ENCODE results near the gene DCBLD2. TPM values are rescaled to one million over a fixed set of nuclear protein-coding genes. Genes with fewer than 3 reads are reported as not detected.
"Not testable (repeated sequence)": the region's sequence is repeated elsewhere in the genome, so short reads cannot be mapped to it uniquely, and the experiment has no call there.

The DCBLD2 gene
- total RNA-seq, 1 experiment from 2014 or later, result 70.2 TPM

DNA sequence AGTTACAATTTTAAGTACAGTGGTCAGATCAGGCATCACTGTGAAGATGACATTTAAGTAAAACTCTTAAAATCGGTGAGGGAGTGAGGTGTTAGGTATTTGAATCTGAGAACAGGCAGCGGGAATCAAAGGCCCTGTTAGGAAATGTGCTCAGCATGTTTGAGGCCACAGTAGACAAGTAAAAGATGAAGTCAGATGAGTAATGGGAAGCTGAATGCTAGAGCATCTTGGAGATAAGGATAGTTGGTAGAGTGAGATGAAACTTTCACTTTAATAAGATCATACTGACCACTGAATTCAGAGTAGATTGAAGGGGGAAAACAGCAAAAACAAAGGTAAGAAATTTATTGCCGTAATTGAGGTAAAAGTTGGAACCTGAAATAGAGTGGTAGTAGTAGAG lies 61.6 kb downstream of the DCBLD2 start:
- H3K36me3 ChIP-seq, result peaks cover 24% of the 10 kb centered on the region
- no peaks in the 10 kb centered on the region for H3K9me3 ChIP-seq (replicated peaks)
- no peak for DNase-seq (ENCODE audit: low read depth in 1 of 2, low spot score in 2 of 2)
- H3K4me1 ChIP-seq (replicated peaks), result peaks cover 28% of the 10 kb centered on the region
- peak overlapping the region; percentile 13; the same call in 1 of the 2 replicates for H3K27ac ChIP-seq
- no peaks in the 10 kb centered on the region for H3K27me3 ChIP-seq (replicated peaks)
- no peak overlapping the region for H3K4me3 ChIP-seq

- Histone ChIP-seq H3K36me3 (peaks cover 34% of the 10 kb centered on the region), H3K4me1 (replicated peaks) (peaks cover 11% of the 10 kb centered on the region)
- H3K27me3 ChIP-seq (replicated peaks); H3K27ac ChIP-seq; H3K4me3 ChIP-seq; DNase-seq (ENCODE audit: low read depth in 1 of 2, low spot score in 2 of 2); H3K9me3 ChIP-seq (replicated peaks): not testable (repeated sequence)
Observed at GRCh38 chr3:98831060-98831459, 70.4 kb downstream of the DCBLD2 start.

GRCh38 chr3:98829246-98829832 lies 72.2 kb downstream of the DCBLD2 start:
- peaks cover 11% of the 10 kb centered on the region for H3K4me1 ChIP-seq (replicated peaks)
- no peaks in the 10 kb centered on the region for H3K27me3 ChIP-seq (replicated peaks)
- peaks cover 43% of the 10 kb centered on the region for H3K36me3 ChIP-seq
- DNase-seq (ENCODE audit: low read depth in 1 of 2, low spot score in 2 of 2), result no peak
- H3K4me3 ChIP-seq, result no peak overlapping the region
- peaks cover 9% of the 10 kb centered on the region; the same call in 1 of the 2 replicates for H3K9me3 ChIP-seq (replicated peaks)
- H3K27ac ChIP-seq, result no peak overlapping the region

GRCh38 chr3:98827221-98827920 lies 74.1 kb downstream of the DCBLD2 start:
- H3K27ac ChIP-seq, result no peak overlapping the region
- 0 out of 2 replicates have a peak, but pooled peaks cover 3% of the 10 kb centered on the region for H3K9me3 ChIP-seq (replicated peaks)
- DNase-seq (ENCODE audit: low read depth in 1 of 2, low spot score in 2 of 2), result no peak

DNA sequence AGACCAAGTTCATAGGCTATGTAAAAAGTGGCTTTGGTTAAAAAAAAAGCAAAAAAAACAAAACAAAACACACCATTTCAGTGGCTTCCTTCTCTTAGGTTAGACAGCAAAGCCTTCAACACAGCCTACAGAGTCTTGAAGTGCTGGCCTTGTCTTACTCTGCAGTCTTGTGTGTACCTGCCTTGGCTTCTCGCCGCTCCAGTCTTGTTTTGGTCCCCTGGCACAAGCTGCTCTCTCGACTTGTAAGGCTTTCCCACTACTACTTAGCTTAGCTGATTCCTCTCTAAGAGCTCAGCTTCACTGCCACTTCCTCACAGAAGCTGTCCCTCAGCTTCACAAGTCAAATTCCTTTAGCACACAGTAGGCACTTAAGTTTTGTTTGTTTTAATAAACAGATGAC lies 75.4 kb downstream of the DCBLD2 start:
- no peaks in the 10 kb centered on the region for H3K27me3 ChIP-seq (replicated peaks)
- no peak for DNase-seq (ENCODE audit: low read depth in 1 of 2, low spot score in 2 of 2)

More at GRCh38 chr3:98827221-98827920, 74.1 kb downstream of the DCBLD2 start:
- Histone ChIP-seq H3K27me3 (replicated peaks) (no peaks in the 10 kb centered on the region), H3K4me3 (no peak overlapping the region), H3K36me3 (peaks cover 42% of the 10 kb centered on the region), H3K4me1 (replicated peaks) (peaks cover 9% of the 10 kb centered on the region)

DNA sequence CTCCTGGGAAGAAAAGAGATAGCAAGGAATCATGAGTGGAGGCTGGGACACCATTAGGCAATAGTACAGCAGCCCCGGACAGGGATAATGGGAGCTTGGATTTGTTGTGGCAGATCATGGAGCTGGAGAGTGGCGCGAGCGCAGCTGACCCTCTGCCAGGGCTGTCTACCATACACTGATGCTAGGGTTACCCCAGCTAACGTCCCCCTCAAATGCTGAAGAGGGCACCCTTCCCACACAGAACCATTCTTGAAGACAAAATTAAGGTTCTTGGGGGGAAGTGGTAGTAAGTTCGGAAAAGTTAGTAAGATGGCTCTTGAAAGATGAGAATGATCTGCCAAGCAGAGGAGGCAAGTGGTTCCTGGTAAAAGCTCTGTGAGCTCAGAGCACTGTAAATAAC lies 77.2 kb downstream of the DCBLD2 start:
- Histone ChIP-seq H3K4me3 (no peak overlapping the region), H3K27ac (no peak overlapping the region), H3K9me3 (replicated peaks) (no peaks in the 10 kb centered on the region), H3K27me3 (replicated peaks) (no peaks in the 10 kb centered on the region), H3K4me1 (replicated peaks) (no peaks in the 10 kb centered on the region), H3K36me3 (peaks cover 31% of the 10 kb centered on the region)
- DNase-seq (ENCODE audit: low read depth in 1 of 2, low spot score in 2 of 2), result peak in 1 of 2 experiments; percentile 22

More for the DNA sequence above, 75.4 kb downstream of the DCBLD2 start:
- Histone ChIP-seq H3K9me3 (replicated peaks) (0 out of 2 replicates have a peak, but pooled peaks cover 3% of the 10 kb centered on the region), H3K4me1 (replicated peaks) (no peaks in the 10 kb centered on the region), H3K36me3 (peaks cover 41% of the 10 kb centered on the region), H3K27ac (no peak overlapping the region), H3K4me3 (no peak overlapping the region)

DNA sequence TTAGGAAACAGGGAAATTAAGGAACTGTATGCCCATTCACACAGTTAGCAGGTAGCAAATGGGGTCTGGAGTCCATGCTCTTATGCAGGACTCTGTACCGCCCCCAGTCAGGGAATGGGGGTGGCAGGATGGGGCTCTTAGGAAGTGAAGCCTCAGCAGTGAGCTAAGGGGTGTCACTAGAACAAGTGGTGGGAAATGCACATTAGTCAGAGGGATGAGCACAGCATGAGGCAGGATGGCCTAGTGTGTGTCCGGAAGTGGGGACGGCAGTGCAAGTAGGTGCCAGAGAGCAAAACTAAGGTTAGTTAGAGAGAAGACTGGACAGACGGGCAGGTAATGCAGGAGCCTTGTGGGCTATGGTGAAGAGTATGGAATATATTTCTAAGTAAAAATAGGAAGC lies 77.7 kb downstream of the DCBLD2 start:
- no peaks in the 10 kb centered on the region for H3K27me3 ChIP-seq (replicated peaks)
- no peak overlapping the region for H3K27ac ChIP-seq
- no peak overlapping the region for H3K4me3 ChIP-seq
- no peaks in the 10 kb centered on the region for H3K4me1 ChIP-seq (replicated peaks)
- H3K36me3 ChIP-seq, result peaks cover 31% of the 10 kb centered on the region
- H3K9me3 ChIP-seq (replicated peaks), result no peaks in the 10 kb centered on the region
- no peak for DNase-seq (ENCODE audit: low read depth in 1 of 2, low spot score in 2 of 2)

DNA sequence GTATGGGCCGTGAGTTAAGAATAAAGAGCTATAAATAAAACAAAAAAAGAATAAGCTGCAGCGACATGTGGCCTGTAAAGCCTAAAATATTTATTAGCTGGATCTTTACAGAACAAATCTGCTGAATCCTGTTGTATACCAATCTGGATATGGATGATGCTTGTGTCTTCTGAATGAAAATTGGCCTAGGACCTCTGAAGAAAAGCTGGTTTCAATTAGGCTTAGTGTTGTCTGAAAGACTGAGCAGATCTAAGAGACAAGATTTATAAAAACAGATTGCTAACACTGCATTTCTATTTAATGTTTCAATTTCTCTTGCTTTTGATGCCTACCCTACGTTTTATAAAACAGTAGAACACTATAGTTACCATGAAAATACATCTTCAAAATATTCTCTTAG lies 80.4 kb downstream of the DCBLD2 start:
- H3K36me3 ChIP-seq, result peaks cover 52% of the 10 kb centered on the region
- H3K27ac ChIP-seq, result no peak overlapping the region
- peaks cover 4% of the 10 kb centered on the region for H3K4me1 ChIP-seq (replicated peaks)
- no peak for DNase-seq (ENCODE audit: low read depth in 1 of 2, low spot score in 2 of 2)
- no peak overlapping the region for H3K4me3 ChIP-seq
- H3K9me3 ChIP-seq (replicated peaks), result no peaks in the 10 kb centered on the region
- no peaks in the 10 kb centered on the region for H3K27me3 ChIP-seq (replicated peaks)

GRCh38 chr3:98817547-98818041 lies 83.9 kb downstream of the DCBLD2 start:
- Histone ChIP-seq H3K36me3 (peaks cover 52% of the 10 kb centered on the region), H3K4me3 (no peak overlapping the region), H3K27me3 (replicated peaks) (no peaks in the 10 kb centered on the region), H3K4me1 (replicated peaks) (peaks cover 4% of the 10 kb centered on the region), H3K9me3 (replicated peaks) (no peaks in the 10 kb centered on the region), H3K27ac (no peak overlapping the region; the same call in 1 of the 2 replicates)
- peak in 1 of 2 experiments; percentile 47 for DNase-seq (ENCODE audit: low read depth in 1 of 2, low spot score in 2 of 2)

GRCh38 chr3:98814817-98815420 lies 86.6 kb downstream of the DCBLD2 start:
- no peaks in the 10 kb centered on the region for H3K9me3 ChIP-seq (replicated peaks)
- H3K36me3 ChIP-seq, result peaks cover 66% of the 10 kb centered on the region
- DNase-seq (ENCODE audit: low read depth in 1 of 2, low spot score in 2 of 2), result no peak
- no peaks in the 10 kb centered on the region for H3K27me3 ChIP-seq (replicated peaks)
- H3K4me3 ChIP-seq, result no peak overlapping the region
- no peak overlapping the region for H3K27ac ChIP-seq
- peaks cover 4% of the 10 kb centered on the region for H3K4me1 ChIP-seq (replicated peaks)

DNA sequence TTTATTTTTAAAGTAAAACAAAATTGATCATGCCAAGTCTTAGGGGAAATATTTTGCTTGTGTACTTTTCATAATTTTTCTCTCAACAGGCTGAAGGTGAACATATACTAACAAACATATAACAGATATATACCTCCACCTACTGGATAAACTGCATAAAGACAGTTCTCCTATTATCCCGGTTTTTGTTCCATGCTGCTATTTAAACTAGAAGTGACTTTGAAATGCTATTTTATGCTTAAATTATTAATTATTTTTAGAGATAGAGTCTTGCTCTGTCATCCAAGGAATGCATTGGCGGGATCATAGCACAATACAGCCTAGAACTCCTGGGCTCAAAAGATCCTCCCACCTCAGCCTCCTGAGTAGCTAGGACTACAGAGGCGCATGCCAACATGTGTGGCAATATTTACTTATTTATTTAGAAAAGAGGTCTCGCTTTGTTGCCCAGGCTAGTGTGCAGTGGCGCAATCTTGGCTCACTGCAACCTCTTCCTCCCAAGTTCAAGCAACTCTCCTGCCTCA lies 88.6 kb downstream of the DCBLD2 start:
- peak in 1 of 2 experiments; percentile 26 for DNase-seq (ENCODE audit: low read depth in 1 of 2, low spot score in 2 of 2)
- Histone ChIP-seq H3K4me1 (replicated peaks) (peaks cover 4% of the 10 kb centered on the region), H3K4me3 (no peak overlapping the region), H3K27me3 (replicated peaks) (no peaks in the 10 kb centered on the region), H3K36me3 (peaks cover 76% of the 10 kb centered on the region), H3K9me3 (replicated peaks) (no peaks in the 10 kb centered on the region), H3K27ac (no peak overlapping the region)

DNA sequence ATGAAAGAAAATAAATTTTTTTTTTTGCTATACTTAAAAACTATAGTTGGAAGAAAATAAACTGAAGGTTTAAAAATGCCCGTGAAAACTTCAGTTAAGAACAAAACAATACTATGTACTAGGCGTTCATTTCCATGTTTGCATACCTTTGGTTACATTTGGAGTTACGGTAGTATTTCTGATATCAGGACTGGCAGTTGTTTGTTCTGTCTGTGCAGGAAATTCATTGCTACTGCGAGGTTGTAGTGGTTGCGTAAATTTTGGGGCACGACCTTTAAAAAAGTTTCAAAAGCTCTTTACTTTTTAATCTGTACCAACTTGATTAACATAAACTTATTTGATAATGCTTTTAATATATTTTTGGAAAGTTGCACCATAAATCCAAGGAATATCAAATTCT lies 90.4 kb downstream of the DCBLD2 start:
- H3K4me3 ChIP-seq, result no peak overlapping the region
- H3K36me3 ChIP-seq, result peaks cover 82% of the 10 kb centered on the region
- DNase-seq (ENCODE audit: low read depth in 1 of 2, low spot score in 2 of 2), result no peak
- no peaks in the 10 kb centered on the region for H3K9me3 ChIP-seq (replicated peaks)
- H3K4me1 ChIP-seq (replicated peaks), result no peaks in the 10 kb centered on the region
- no peaks in the 10 kb centered on the region for H3K27me3 ChIP-seq (replicated peaks)
- H3K27ac ChIP-seq, result no peak overlapping the region

DNA sequence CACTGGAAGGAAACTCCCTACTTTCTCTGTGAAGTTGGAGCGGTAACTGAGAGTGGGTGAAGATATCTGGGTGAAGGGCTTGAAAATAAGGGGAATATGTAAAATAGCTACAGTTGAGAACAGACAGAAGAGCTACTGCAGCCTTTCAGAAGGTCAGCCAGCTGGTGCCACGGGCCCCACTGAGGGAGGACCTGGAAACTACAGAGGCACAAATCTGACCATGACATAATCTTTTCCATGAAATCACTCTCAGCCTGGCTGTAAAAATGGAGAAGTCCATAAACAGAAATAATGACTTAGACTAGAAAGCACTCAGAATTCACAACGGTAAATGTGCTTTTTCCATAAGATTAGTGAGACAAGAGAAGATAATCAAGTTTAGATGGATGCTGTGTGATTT lies 91.9 kb downstream of the DCBLD2 start:
- H3K27me3 ChIP-seq (replicated peaks), result no peaks in the 10 kb centered on the region
- H3K27ac ChIP-seq, result no peak overlapping the region
- no peak for DNase-seq (ENCODE audit: low read depth in 1 of 2, low spot score in 2 of 2)
- H3K4me1 ChIP-seq (replicated peaks), result no peaks in the 10 kb centered on the region
- peaks cover 86% of the 10 kb centered on the region for H3K36me3 ChIP-seq
- no peaks in the 10 kb centered on the region for H3K9me3 ChIP-seq (replicated peaks)
- no peak overlapping the region for H3K4me3 ChIP-seq

DNA sequence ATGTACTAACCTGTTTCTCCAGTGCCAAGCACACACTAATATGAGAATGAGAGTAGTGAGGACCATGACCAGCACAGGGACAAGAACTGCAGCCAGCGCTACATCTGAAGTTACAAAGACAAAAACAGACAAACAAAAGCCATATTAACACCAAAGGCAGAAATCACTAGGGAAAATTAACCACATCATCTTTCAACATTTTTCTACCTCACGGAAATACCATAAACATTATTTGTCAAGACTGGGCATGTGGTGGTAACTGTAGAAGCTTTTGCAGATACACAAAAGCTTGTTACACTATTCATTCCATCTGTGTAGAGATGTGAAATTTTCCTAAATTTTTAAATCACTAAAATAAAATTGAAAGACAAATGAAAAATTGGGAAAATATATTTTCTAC lies 93.4 kb downstream of the DCBLD2 start:
- no peak for DNase-seq (ENCODE audit: low read depth in 1 of 2, low spot score in 2 of 2)
- Histone ChIP-seq H3K27me3 (replicated peaks) (no peaks in the 10 kb centered on the region), H3K4me3 (no peak overlapping the region), H3K9me3 (replicated peaks) (no peaks in the 10 kb centered on the region), H3K27ac (no peak overlapping the region), H3K4me1 (replicated peaks) (no peaks in the 10 kb centered on the region), H3K36me3 (peaks cover 82% of the 10 kb centered on the region)

Measured in SJSA1 (cell line).